DOHH2 (cell line): ENCODE data around the gene CYSRT1.

Experiments
- CTCF ChIP-seq: fragments of 200-600 bp; sonication (generic); IDR thresholded peaks from one replicate; pipeline ENCODE4 v1.5.1; 2014; ENCODE audit warnings: antibody characterized with exemption, mild to moderate bottlenecking, low read depth, low read length; ENCODE audit not compliant: poor library complexity, severe bottlenecking
- EZH2phosphoT487 ChIP-seq: fragments of 200-600 bp; sonication (generic); IDR thresholded peaks from 2 replicates; pipeline ENCODE4 v1.6.1; 2017; ENCODE audit warnings: borderline replicate concordance, mild to moderate bottlenecking, antibody characterized with exemption, low read length, moderate library complexity, mixed read lengths

- TF ChIP-seq CTCF = no peak
- no peak for TF ChIP-seq EZH2phosphoT487
Measured at GRCh38 chr9:137266585-137267453, 41.8 kb downstream of the CYSRT1 start.
